Inflammatory macrophage (primary cell): ENCODE data around the gene PRDM16.
A peak's percentile ranks its signal among the peaks of the same experiment; 100 is the strongest.

ENCODE experiments used
- DNase-seq, 2 donors: peaks; one replicate each; pipeline ENCODE4 v3.0.0-alpha.2; 2020 to 2022

The PRDM16 gene

GRCh38 chr1:3312898-3313575, 244.0 kb downstream of the PRDM16 start:
- peak; percentile 84 to 94 for DNase-seq

DNA sequence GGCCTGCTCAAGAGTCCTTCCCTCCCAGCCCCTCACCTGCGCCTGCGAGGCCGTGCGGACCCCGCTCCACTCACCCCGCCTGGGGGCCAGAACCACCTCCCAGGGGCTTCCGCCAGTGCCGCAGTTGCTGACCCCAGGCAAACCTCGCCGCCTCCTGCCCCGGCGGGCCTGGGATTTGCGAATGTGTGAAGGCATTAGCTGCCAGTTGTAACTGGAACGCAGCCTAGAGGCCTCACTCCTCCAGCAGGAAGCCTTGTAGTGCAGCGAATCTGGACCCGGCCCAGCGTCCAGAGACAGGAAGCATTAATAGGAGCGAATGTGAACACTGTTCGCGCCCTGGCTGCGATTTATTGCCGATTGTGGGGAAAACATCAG, 244.6 kb downstream of the PRDM16 start:
- no peak for DNase-seq

DNA sequence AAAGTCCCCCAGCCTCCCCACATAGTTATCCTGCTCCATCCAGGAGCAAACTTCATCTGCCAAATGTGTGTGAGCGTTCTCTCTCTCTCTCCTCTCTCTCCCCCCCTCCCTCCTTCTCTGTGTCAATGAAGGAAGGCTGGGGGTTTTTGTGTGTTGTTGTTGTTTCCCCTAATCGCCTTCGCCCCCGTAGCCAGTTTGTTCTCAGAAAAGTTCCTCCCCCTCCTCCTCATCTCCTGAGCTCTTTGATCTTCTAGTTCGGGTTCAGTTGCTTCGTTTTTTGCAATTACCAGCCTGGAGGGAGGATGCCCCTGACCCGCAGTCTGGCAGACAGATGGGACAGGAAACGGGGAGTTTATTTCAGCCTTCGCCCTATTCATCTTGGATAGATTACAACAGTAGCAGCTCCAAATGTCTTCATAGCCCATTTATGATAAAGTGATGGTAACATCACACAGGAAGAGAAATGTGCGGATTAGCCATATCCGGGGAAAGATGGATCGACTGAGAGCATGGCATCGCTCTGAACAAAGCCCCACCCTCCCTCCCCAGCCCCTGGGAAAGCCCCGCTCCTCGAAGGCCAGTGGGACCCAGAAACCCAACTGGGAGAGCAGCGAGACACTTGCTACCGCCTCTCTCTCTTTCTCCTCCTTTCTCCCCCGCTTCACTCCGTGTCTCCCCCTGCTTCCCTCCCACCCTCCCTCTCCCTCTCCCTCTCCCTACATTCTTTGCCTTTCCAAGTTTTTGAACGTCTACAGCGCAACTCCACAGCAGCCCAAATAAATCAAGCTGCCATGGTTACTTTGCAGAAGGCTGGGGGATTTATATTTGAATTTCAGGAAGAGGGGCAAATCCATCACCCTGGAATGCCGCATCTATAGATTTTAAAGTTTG, 245.7 kb downstream of the PRDM16 start:
- no peak for DNase-seq

DNA sequence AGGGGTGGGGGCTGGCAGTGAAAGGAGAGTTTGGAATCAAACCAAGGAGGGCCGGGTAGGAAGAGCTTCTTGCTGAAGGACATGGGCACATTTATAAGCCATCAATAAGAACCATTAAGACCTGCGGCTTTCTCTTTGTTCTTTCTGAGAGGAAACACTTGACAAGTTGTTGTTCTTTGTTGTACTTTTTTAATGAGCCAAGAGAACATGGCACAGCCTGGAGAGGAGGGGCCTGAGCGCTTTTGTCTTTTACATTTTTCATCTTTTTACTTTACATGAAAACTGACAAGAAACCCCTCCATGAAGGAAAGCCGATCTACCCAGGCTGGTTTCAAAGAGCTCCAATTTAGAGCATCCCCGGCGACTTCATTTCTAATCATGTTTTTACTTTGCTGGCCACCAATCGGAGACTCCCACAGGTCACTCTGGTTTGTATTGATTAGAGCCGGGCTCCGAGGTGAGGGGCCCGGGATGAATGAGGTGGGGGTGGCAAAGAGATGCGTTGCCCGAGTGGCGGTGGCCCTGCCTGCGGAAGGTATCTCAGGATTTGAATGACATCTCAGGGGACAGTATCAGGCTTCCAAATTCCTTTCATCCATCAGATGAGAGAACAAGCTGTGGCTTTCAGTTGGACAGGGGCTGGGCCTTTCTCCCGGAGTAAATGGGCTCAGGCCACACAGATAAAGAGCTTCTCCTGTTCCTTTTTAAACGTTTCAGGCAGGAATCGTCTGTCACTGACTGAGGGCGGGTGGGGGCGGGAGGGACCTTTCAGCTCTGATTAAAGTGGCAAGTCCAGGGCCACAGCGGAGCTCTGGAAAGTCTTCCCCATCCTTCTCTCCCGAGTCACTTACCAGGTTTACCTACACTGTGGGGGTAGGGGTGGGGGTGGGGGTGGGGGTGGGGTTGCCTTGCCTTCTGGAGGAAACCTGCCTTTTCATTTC, 246.7 kb downstream of the PRDM16 start:
- no peak for DNase-seq

- peak in 1 of 2 donors; percentile 27 for DNase-seq
Measured at GRCh38 chr1:3316340-3316943, 247.4 kb downstream of the PRDM16 start.

GRCh38 chr1:3317456-3317855, 248.5 kb downstream of the PRDM16 start:
- DNase-seq, result no peak

DNA sequence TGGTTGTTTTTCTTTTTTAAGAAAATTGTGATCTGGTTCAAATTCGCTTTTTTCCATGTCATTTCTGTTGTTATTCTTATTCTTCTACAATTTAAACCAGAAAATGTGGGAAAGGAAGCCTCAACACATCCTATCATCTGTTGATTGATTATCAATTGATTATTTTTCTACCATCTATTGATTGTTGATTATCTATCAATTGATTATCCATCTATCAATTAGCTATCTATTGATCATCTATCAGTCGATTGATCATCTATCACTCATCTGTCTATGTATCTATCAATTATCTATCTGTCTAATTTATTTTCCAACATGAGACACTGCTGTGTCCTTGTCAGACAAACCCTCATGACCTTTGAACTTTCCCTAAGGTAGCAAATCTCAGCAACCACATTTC, 249.3 kb downstream of the PRDM16 start:
- no peak for DNase-seq

- DNase-seq, result peak; percentile 48 to 61
Measured at GRCh38 chr1:3319874-3320245, 250.9 kb downstream of the PRDM16 start.

DNA sequence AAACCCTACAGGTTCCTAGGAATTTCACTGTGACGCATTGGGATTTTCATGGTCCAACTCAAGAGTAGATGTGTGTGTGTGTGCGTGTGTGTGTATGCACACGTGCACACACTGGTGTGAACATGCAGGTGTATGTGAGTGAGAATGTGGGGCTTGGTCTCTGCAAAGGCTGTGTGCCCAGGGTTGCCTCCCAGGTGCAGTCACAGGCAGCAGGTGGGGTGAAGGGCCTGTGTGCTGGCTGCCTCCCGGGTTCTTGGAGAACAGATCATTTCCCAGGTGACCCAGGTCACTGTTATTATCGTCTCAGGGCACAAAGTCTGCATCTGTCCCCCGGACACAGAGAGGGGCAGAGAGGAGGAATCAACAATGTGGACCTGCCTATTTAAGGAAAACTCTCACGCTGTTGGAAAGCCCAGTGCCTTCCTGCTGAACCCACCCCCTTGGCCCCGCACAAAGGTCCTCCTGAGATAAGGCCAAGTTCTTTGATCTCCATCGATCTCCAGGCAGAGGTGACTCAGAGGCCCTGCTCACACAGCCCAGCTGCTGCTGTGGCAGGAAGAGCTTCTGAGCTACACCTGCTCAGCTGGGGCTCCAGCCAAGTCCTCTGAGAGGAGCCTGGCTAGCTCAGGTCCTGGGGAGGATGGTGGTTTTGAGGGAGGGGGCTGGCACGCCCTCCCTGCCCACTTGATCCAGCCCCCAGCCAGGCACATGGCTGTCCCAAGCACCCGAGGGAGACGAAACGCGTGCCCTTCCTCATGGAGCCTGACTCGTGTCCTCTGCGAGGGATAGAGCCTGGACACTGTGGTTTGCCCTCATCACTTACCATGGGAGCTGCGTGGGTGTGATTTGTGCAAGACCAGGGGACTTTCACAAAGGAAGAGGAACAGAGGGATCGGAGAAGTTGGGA, 251.5 kb downstream of the PRDM16 start:
- peak; percentile 84 to 92 for DNase-seq

DNA sequence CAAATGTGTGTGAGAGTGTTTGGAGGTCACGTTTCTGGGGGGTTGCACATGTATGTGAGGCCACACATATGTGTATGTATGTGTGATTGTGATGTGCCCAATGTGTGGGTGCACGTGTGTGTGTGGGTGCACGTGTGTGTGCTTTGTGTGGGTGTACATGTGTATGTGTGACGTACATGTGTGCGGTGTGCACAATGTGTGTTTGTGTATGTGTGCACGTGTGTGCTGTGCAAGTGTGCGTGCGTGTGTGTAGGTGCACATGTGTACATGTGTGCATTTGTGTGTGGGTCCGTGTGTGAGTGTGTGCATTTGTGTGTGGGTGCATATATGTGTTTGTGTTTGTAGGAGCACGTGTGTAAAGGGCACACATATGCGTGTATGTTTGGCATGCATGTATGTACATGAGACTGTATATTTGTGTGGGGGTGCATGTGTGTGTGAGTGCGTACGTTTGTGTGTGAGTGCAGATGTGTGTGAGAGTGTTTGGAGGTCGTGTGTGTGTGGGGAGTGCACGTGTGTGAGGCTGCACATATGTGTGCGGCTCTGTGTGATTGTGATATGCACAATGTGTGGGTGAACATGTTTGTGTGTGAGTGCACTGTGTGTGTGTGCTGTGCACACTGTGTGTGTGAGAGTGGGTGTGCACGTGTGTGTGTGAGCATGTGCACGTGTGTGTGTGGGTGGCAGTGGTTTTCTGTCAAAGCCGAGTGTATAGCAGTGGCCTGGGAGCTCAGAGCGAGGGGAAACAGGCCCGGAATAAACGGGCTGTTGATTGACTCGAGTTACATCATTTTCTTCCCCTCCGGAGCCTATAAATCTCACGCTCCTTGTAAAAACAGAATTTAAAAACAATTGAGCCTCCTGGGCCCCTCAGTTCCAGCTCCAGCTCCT, 252.8 kb downstream of the PRDM16 start:
- peak in 1 of 2 donors; percentile 6 for DNase-seq

DNA sequence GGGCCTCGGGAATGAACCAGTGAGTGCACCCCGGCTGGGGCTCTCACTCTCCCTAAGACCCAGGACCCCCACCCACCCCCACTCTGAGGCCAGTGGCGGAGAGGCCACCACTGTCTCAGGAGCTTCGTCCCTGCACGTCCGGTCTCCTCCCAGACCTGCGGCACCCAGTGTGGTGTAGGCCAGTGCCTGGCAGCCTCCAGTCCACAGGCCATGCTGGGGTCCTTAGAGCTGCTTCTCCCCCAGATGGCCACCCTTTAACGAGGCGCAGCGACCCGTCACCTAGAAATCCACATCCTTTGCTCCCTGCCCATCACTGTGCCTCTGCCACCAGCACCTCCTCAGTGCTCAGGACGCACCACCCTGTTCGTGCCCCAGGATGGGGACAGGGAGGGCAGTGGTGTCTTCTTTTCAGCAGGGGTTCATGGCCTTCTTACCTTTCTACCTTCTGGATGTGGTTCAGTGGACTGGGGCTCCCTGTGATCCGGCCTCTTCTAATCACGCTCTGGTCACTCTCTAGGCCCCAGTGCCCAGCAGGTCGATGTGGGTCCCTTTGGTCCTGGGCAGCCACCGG, 253.5 kb downstream of the PRDM16 start:
- no peak for DNase-seq

DNA sequence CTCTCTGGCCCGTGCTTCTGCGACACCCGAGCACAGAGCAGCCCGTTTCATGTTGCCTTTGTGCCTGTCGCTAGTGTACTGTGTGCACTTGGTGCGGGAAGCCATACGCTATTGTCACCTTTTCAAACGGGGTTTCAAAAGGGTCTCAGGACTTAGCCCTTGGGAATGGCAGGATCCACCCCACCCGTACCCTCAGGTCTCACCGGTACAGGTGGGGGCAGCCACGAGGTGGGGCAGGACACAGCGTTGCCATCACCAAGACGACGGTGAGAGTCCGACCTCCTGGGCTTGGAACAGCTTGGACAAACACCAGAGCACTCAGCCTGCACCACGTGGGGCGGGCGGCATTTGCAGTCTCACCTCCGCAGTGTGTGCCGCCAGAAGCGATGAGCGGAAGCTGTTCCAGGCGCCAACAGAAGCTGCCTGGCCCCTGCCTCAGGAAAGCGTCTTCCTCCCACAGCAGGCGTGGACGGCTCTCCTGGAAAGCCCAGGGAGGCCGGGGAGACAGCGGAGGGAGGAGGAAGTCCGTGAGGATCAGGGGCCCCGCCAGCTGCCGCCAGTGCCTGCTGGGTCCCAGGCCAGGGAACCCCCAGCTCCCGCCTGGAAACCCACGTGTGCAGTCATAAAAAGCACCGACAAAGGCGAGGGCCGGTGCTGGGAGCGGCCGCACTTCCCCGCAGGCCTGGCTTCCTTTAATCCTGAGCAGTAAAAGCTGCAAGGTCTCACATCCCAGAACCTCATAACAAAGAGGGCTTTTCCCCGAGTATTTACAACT, 254.2 kb downstream of the PRDM16 start:
- DNase-seq, result no peak

- no peak for DNase-seq
Measured at GRCh38 chr1:3323796-3324703, 255.0 kb downstream of the PRDM16 start.

- no peak for DNase-seq
Measured at GRCh38 chr1:3324704-3325535, 255.9 kb downstream of the PRDM16 start.

- DNase-seq, result no peak
Measured at GRCh38 chr1:3326516-3327388, 257.7 kb downstream of the PRDM16 start.

- no peak for DNase-seq
Measured at GRCh38 chr1:3327389-3327702, 258.3 kb downstream of the PRDM16 start.
